ENCODE measurements around the gene TAMM41. TPM values are rescaled to one million over a fixed set of nuclear protein-coding genes. Genes with fewer than 3 reads are reported as not detected.
"Not testable (repeated sequence)": the region's sequence is repeated elsewhere in the genome, so short reads cannot be mapped to it uniquely, and the experiment has no call there.

Gene TAMM41
- total and polyA plus RNA-seq, 2 donors (not counting 1 experiment from before 2014, with no cell fraction given): 36.1 to 52.3 TPM

DNA sequence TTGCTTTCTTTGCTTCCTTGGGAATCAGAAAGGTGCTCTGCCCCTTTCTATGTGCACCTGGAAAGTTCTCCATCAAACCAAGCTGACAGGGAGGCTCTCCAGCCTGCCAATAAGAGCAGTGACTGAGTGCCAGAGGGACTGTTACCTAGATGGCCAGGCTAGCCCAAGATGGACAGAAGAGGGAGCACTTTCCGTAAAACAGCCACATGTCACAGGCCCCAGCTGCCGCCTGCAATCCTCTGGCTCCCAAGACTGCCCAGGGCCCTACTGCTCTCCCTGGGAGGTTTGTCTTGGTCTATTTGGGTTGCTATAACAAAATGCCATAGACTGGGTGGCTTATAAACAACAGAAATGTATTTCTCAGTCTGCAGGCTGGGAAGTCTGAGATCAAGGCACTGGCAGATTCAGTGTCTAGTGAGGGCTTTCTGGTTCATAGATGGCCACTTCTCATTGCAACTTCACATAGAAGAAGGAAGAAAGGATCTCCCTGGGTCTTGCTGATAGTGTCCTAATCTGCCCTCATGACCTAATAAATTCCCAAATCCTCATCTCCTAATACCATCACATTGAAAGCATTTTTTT lies 72.3 kb downstream of the TAMM41 start:
- no peak for ATAC-seq (ENCODE audit: low read depth)
- no peak overlapping the region for H2AFZ ChIP-seq (ENCODE audit: insufficient read depth, low read depth, low read length, poor library complexity, severe bottlenecking)
- Mint-ChIP-seq H3K27ac (no peak overlapping the region), H3K4me1 (peaks cover 16% of the 10 kb centered on the region), H3K9me3 (ENCODE audit: insufficient read depth) (no peaks in the 10 kb centered on the region), H3K4me3 (no peak overlapping the region), H3K27me3 (no peaks in the 10 kb centered on the region)
- CTCF ChIA-PET: no interaction called here
- H3K4me2 ChIP-seq (replicated peaks; ENCODE audit: low read depth, low read length, poor library complexity, severe bottlenecking): no peak overlapping the region
- intact Hi-C loops (cut with micrococcal nuclease): no loop called here
- no peak overlapping the region for H3K4me3 ChIP-seq (ENCODE audit: control extremely low read depth in 1 of 5, extremely low read depth in 1 of 5, insufficient read depth in 1 of 5, low read depth in 2 of 5, low read length in 4 of 5)
- H3K79me2 ChIP-seq (ENCODE audit: control insufficient read depth, insufficient read depth, low read length): no peaks in the 10 kb centered on the region
- TF ChIP-seq EZH2 (IDR thresholded peaks at IDR 0.05; ENCODE audit: borderline replicate concordance, insufficient read depth, low read depth, low read length, poor library complexity, severe bottlenecking): no peak
- TF ChIP-seq, protein P1, sequence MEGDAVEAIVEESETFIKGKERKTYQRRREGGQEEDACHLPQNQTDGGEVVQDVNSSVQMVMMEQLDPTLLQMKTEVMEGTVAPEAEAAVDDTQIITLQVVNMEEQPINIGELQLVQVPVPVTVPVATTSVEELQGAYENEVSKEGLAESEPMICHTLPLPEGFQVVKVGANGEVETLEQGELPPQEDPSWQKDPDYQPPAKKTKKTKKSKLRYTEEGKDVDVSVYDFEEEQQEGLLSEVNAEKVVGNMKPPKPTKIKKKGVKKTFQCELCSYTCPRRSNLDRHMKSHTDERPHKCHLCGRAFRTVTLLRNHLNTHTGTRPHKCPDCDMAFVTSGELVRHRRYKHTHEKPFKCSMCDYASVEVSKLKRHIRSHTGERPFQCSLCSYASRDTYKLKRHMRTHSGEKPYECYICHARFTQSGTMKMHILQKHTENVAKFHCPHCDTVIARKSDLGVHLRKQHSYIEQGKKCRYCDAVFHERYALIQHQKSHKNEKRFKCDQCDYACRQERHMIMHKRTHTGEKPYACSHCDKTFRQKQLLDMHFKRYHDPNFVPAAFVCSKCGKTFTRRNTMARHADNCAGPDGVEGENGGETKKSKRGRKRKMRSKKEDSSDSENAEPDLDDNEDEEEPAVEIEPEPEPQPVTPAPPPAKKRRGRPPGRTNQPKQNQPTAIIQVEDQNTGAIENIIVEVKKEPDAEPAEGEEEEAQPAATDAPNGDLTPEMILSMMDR (IDR thresholded peaks at IDR 0.05): no peak
- H3K9me3 ChIP-seq (ENCODE audit: control extremely low read depth in 1 of 3, control insufficient read depth in 2 of 3, insufficient read depth in 1 of 3, low read length in 2 of 3): peaks cover 0 to 7% (median 0%) of the 10 kb centered on the region in 3 donors
- no peak for DNase-seq
- WGBS (ENCODE audit: insufficient coverage): 100% methylated on average over 1 of the region's 2 CpGs
- H3K9ac ChIP-seq (ENCODE audit: low read length): no peak overlapping the region
- peaks cover 13 to 14% of the 10 kb centered on the region in 2 donors for H3K4me1 ChIP-seq (ENCODE audit: control insufficient read depth in 2 of 2, insufficient read depth in 2 of 2, low read length in 2 of 2)
- no peaks in the 10 kb centered on the region for H3K27me3 ChIP-seq (replicated peaks in 1 of 4; ENCODE audit: control extremely low read depth in 1 of 4, control insufficient read depth in 3 of 4, insufficient read depth in 4 of 4, low read length in 3 of 4)
- no peaks in the 10 kb centered on the region for H3K36me3 ChIP-seq (replicated peaks in 1 of 2; ENCODE audit: control extremely low read depth in 1 of 2, control insufficient read depth in 1 of 2, extremely low read depth in 1 of 2, insufficient read depth in 2 of 2, low read length in 1 of 2)
- POLR2A ChIA-PET: no interaction called here
- no peak overlapping the region for H3K27ac ChIP-seq (ENCODE audit: low read length in 2 of 2)
- no peaks in the 10 kb centered on the region for H4K20me1 ChIP-seq (ENCODE audit: control insufficient read depth, insufficient read depth, low read length, poor library complexity, severe bottlenecking)

GRCh38 chr3:11771931-11772330 lies 74.8 kb downstream of the TAMM41 start:
- peaks cover 17% of the 10 kb centered on the region for H3K4me1 Mint-ChIP-seq
- peaks cover 13 to 14% of the 10 kb centered on the region in 2 donors for H3K4me1 ChIP-seq (ENCODE audit: control insufficient read depth in 2 of 2, insufficient read depth in 2 of 2, low read length in 2 of 2)
- H3K36me3 ChIP-seq (replicated peaks in 1 of 2; ENCODE audit: control extremely low read depth in 1 of 2, control insufficient read depth in 1 of 2, extremely low read depth in 1 of 2, insufficient read depth in 2 of 2, low read length in 1 of 2); H2AFZ ChIP-seq (ENCODE audit: insufficient read depth, low read depth, low read length, poor library complexity, severe bottlenecking); H3K27ac ChIP-seq (ENCODE audit: low read length in 2 of 2); H3K9me3 ChIP-seq (ENCODE audit: control extremely low read depth in 1 of 3, control insufficient read depth in 2 of 3, insufficient read depth in 1 of 3, low read length in 2 of 3); H3K4me2 ChIP-seq (replicated peaks; ENCODE audit: low read depth, low read length, poor library complexity, severe bottlenecking); H3K27me3 ChIP-seq (replicated peaks in 1 of 4; ENCODE audit: control extremely low read depth in 1 of 4, control insufficient read depth in 3 of 4, insufficient read depth in 4 of 4, low read length in 3 of 4); POLR2A ChIA-PET; H3K79me2 ChIP-seq (ENCODE audit: control insufficient read depth, insufficient read depth, low read length); H4K20me1 ChIP-seq (ENCODE audit: control insufficient read depth, insufficient read depth, low read length, poor library complexity, severe bottlenecking); CTCF ChIA-PET; H3K9me3 Mint-ChIP-seq (ENCODE audit: insufficient read depth); H3K27ac Mint-ChIP-seq; DNase-seq; H3K27me3 Mint-ChIP-seq; ATAC-seq (ENCODE audit: low read depth); intact Hi-C loops (cut with micrococcal nuclease); H3K4me3 ChIP-seq (ENCODE audit: control extremely low read depth in 1 of 5, extremely low read depth in 1 of 5, insufficient read depth in 1 of 5, low read depth in 2 of 5, low read length in 4 of 5); H3K9ac ChIP-seq (ENCODE audit: low read length); H3K4me3 Mint-ChIP-seq: not testable (repeated sequence)
- 84% methylated on average over 3 of the region's 7 CpGs for WGBS (ENCODE audit: insufficient coverage)

Data from B cell (primary cell).